GM18502 (cell line): ENCODE measurements around the gene JAM2.
"Not testable (repeated sequence)": the region's sequence is repeated elsewhere in the genome, so short reads cannot be mapped to it uniquely, and the experiment has no call there.

Source experiments
- ATAC-seq: cut with Tn5 transposase; IDR thresholded peaks from one replicate; pipeline ENCODE4 v1.9.1; 2021; ENCODE audit warnings: mild to moderate bottlenecking; ENCODE audit not compliant: unreplicated experiment, poor library complexity

Gene JAM2

GRCh38 chr21:25638660-25639550, at the start of gene JAM2:
JAM2 (plus strand) TSS chr21:25639258; CDS start chr21:25639822, 564 bp downstream.
- ATAC-seq: peak; percentile 60

DNA sequence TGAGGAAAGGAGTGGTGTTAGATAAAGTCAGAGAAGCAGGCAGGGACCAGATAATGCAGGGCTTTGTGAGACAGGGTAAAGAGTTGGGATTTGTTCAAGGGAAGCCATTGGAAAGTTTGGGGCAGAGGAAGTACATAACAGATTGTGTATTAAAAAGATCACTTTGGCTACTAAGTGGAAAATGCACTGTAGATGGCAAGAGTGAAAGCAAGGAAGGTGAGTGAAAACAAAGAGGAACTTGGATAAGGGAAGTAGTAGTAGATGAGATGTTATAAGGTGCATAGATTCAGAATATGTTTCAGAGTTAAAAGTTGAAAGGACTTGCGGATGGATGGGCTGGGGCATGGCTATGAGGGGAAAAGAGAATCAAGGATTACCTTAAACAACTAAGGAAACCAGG, 49.2 kb upstream of the JAM2 start:
- ATAC-seq: no peak

DNA sequence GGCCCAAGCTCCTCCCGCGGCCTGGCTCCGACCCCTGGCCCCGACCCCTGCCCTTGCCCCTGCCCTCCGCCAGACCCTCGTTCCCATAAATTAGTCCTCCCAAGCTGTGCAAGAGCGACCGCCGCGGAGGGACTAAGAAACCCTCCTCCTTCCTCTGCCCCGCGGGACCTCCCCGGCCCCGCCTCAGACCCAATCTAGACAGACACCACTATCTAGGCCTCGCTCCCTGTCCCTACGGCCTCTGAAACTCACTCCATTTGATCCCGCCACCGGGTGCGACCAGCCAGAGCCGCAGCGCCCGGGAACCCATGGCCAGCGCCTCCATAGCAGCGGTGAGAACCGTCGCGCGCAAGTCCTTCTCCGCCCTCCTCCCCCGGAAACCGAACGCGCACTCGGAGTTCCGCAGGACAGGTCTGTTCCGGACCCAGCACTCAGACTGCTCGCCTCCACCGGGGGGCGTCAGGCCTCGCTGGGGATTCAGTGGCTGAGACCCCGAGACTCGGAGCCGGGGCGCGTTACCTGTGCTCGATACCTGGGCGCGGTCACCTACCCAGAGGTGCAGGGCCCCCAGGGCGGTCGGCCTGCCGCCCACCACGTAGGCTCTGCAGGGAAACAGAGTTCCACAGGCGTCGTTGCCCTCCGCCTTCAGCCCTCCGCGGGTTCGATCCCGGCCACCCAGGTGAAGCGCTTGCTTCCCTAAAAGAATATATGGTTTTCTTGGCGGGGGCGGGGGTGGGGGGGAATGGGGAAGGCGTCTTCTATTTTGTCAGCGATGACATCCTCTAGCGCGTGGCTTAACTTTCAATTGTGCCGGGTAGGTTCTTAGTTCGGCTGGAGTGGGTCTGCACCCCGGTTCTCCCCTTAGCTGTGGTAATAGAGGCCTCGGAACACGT, 31.7 kb upstream of the JAM2 start, which contains the start of gene MRPL39:
Gene MRPL39, minus strand, starts transcription at position 331 of the 893 bp plus-strand sequence. Its CDS starts 6 bp downstream, at position 325.
- ATAC-seq: peak; percentile 94

- peak; percentile 82 for ATAC-seq
Measured at GRCh38 chr21:25608044-25608737, 30.9 kb upstream of the JAM2 start.

DNA sequence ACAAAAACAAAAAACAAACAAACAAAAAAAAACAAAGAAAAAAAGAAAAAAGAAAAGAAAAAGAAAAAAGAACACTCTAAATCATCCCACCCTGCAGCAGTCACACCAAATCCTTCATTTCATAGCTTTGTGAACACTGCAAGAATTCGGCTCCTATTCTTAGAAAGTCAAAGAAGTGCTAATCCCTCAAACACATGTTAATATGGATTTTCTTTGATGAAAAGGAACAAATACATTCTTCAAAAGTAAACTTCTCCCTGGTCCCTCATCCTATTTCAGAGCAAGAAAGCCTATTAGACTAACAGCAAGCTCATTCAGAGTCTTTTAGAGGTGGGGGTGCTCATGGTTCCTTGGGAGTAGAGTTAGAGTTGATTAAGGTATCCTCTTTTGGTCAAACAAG, 24.6 kb upstream of the JAM2 start:
- ATAC-seq: no peak

GRCh38 chr21:25615880-25616279, 23.2 kb upstream of the JAM2 start:
- ATAC-seq: no peak

- ATAC-seq: no peak
Measured at GRCh38 chr21:25619198-25619597, 19.9 kb upstream of the JAM2 start.

DNA sequence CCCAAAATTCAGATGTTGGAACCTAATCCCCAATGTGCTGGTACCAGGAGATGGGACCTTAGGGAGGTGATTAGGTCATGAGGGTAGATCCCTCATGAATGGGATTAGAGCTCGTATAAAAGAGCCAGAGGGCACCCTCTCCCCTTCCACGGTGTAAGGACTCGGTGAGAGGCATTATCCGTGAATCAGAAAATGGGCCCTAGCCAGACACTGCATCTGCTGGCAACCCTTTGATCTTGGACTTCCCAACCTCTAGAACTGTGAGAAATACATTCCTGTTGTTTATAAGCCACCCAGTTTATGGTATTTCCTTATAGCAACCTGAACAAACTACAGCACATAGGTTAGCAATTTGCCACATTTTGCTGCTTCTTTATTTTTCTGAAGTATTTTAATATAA, 14.5 kb upstream of the JAM2 start:
- no peak for ATAC-seq

GRCh38 chr21:25625036-25625435, 14.0 kb upstream of the JAM2 start:
- ATAC-seq: no peak

DNA sequence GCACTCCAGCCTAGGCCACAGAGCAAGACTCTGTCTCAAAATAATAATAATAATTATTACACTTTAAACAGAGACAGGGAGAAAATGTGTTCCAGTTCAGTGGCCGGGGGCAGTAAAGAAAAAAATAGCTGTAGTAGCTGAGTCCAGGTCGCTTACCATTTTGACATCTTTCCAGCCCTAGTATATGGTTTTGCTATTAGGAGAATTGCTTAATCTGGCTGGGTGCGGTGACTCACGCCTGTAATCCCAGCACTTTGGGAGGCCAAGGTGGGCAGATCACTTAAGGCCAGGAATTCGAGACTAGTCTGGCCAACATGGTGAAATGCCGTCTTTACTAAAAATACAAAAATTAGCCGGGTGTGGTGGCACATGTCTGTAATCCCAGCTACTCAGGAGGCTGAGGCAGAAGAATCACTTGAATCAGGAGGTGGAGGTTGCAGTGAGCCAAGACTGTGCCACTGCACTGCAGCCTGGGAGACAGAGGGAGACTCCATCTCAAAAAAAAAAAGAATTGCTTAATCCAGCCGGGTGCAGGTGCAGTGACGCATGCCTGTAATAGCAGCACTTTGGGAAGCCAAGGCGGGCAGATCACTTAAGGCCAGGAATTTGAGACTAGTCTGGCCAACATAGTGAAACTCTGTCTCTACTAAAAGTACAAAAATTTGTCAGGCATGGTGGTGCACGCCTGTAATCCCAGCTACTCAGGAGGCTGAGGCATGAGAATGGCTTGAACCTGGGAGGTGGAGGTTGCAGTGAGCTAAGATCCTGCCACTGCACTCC, 13.1 kb upstream of the JAM2 start:
- ATAC-seq: not testable (repeated sequence)

GRCh38 chr21:25626757-25627156, 12.3 kb upstream of the JAM2 start:
- no peak for ATAC-seq

- no peak for ATAC-seq
Measured at GRCh38 chr21:25632296-25632695, 6.8 kb upstream of the JAM2 start.

- ATAC-seq: no peak
Measured at GRCh38 chr21:25635310-25635709, 3.7 kb upstream of the JAM2 start.

DNA sequence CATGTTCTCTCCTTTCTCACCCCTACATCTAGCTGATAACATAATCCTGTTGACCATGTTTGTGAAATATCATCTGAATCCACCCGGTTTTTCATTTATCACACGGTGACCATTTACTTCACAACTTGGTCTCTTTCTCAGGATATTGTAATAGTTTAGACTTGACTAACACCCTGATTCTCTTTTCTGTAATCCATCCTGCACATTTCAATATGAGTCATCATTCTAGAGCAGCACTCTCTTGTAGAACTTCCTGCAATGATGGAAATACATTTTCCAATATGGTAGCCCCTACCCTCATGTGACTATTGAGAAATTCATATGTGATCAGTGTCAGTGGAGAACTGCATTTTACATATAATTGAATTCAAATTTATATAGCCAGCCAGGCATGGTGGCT, 2.3 kb upstream of the JAM2 start:
- no peak for ATAC-seq

DNA sequence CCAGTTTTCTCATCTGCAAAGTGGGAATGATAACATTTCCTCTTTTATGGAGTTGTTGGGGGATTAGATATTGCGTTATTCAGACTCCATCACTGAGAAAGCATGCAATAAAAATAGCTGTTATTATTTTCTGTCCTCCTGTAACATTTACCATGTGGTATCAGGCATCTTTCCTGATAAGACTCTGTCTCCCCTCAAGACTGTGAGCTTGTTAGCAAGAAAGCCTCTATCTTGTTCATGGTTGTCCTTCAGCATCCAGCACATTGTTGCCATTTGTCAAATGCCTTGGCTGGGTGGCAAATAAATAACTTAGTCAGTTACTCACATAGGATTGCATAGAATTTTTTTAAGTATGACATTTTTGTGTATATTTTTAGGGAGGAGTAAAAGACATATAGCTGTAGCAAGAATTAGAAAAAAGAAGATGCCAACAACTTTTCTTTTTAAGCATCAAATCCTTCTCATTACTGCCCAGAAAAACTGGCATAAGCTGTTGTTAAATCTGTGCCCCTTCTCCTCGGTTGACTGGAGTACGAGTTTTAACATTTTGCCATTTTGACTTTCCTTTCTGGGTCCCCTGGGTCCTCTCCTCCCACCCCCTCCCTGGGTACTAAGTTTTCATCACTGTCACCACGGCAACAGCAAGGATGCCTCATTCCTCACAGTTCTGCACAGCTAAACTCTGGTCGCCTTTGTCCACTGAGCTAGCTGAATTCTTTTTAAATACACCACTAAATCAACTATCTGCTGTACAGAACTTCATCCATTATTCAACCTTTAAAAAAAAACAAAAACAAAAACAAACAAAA, 1.0 kb upstream of the JAM2 start:
- no peak for ATAC-seq

- ATAC-seq: peak; percentile 81
Measured at GRCh38 chr21:25639551-25640201, 618 bp downstream of the JAM2 start.

DNA sequence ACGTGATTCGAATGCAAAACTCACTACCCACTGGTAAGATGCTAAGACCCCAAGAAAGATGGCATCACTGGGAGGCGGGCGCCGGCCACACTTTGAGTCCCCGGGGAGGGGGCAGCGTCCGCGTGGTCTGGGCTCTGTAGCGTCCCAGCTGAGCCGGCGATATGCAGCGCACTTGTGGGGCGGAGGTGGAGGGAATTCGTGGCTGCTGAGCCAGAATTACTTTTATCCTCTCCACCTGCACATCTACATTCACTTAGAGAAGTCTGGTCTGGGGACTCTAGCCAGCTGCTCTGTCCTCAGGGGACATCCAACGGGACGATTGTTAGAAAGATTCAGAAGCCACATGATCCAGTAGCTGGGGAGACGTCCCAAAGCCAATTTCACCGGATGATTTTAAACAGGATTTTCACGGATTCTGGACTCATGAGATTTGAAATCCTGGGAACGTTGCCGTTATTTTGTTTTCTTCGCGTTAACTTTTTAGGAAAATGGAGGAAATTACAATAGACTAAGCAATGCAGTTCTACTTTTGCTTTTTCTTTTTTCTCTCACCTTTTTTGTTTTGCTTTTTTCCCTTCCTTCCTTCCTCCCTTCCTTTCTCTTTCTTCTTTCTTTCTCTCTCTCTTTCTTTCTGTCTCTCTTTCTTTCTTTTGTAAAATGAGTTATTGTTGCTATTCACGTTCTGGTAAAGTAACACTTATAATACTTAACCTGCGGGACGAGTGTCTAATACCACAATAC, 1.3 kb downstream of the JAM2 start:
- peak; percentile 35 for ATAC-seq

DNA sequence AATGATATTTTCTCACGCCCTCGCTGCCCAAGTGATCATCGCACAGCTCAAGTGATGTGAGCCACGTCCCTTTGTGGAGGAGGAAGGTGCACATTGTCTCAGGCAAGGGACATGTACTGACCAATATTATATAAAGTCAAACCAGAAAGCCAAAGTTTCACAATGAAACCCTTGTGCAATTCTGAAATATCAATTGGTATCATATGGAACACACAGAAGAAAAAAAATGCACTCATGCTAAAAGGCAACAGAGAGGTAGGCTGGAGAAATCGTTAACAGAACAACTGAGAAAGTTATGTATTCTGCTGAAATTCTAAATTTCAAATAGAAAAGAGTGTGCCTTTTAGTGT, 1.9 kb downstream of the JAM2 start:
- ATAC-seq: no peak
